IPS DF 19.7 (cell line): ENCODE results near the gene OPTC.
A peak's percentile ranks its signal among the peaks of the same experiment; 100 is the strongest.

ENCODE experiments used
- DNase-seq: peaks from one replicate; pipeline ENCODE4 v3.0.0-alpha.2; 2013; ENCODE audit warnings: low read depth, low spot score

Gene OPTC

DNA sequence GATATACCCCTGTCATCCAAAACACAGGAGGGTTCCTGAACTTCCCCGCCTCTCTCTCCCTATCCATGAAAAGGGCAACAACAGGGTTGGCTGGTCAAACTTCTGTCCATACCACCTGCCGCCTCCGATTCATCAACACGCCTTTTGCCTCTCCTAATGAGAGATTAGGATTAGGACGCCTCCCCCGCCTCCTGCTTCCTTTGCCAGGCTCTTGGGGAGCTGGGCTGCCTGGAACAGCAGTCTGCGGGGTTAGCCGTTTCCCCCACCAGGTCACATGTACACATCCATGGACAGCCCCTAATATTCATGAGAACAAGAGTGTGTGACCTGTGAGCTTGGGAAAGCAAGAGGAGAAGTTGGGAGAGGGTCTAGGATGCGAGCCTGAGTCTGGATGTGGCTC lies 2.3 kb upstream of the OPTC start:
- no peak for DNase-seq

DNA sequence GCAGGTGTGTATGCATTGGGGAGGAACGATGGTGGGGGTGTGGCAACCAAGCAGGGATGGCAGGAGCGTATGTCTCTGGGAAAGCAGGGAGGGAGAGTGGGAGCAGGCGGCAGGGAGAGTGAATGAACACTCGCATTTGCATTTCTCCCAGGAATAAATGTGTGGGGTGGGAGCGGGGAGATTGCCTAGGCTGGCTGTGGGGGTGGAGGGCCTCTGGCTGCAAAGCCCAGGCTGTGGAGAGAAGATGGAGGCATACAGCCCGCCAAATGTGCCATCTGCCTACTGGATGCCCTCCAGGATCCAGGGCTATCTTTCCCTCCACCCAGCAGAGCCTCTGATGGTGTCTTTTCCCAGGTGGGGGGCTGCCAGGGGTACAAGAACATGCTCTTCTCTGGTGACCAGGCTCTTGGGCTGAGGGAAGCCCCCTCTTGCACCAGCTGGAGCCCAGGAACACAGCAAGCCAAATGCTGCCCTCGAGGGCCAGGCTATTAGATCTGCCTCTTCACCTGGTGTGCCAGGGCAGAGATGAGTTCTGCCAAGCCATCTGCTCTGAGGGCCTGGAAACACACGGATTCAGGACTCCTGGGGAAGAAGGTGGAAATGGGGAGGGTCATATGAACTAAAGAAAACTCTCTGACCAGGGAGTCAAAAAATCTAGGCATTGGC lies 1.7 kb upstream of the OPTC start:
- no peak for DNase-seq

DNA sequence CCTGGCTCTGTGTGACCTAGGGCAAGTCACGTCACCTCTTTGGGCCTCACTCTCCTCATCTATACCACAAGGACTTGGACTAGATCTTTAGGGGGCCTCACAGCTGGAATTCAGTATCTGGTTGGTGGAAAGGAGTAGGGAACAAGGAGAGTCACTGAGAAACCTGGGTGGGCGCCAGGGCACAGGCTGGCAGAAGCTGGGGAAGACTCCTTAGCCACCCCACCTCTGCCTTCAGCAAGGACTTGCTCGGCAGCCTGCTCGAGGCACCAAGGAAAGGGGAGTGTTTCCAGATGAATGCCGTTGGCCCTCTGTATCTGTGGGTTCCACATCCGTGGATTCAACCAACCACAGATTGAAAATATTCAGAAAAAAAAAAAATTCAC lies 1.2 kb upstream of the OPTC start:
- DNase-seq: no peak

DNA sequence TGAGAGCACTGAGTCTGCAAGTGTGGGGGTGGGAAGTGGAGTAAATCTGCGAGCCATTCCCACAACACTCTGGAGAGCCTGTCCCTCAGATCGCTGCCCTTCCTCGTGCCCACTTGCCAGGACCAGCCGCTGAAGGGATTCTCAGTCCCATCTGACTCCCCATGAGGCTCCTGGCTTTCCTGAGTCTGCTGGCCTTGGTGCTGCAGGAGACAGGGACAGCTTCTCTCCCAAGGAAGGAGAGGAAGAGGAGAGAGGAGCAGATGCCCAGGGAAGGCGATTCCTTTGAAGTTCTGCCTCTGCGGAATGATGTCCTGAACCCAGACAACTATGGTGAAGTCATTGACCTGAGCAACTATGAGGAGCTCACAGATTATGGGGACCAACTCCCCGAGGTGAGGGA lies 1.9 kb downstream of the OPTC start:
- DNase-seq: no peak

DNA sequence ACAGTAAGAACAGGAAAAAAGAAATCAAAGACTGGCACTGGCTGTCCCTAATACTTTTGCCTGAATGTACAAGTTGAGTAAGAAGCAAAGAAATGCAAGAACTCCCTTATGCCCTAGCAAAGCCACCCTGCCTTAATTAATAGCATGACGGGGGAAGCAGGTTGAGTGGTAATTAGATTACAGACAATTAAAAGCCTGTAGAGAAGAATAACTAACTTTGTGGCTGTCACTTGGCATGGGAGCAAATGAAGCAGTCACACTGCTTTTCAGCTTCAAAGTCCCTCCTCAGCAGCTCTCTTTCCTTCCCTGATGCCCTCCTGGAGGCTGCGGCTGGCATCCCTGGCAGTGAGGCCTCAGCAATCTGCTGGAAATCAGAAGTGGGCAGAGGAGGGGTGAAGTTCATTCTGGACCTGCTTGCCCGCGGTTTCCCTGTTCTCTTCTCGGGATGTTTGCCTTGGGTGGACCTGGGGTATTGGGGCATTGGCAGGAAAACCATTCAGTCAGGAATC lies 3.4 kb downstream of the OPTC start:
- DNase-seq: no peak

DNA sequence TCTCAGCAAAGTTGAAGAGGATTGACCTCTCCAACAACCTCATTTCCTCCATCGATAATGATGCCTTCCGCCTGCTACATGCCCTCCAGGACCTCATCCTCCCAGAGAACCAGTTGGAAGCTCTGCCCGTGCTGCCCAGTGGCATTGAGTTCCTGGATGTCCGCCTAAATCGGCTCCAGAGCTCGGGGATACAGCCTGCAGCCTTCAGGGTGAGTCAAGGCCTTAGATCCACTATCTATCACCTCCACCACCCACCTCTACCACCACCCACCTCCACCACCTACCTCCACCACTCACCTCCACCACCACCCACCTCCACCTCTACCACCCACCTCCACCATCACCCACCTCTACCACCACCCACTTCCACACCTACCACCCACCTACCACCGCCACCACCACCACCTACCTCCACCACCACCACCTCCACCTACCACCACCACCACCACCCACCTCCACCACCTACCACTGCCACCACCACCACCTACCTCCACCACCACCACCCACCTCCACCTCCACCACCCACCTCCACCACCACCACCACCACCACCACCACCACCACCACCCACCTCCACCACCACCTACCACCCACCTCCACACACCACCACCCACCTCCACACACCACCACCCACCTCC lies 5.8 kb downstream of the OPTC start:
- DNase-seq: no peak

DNA sequence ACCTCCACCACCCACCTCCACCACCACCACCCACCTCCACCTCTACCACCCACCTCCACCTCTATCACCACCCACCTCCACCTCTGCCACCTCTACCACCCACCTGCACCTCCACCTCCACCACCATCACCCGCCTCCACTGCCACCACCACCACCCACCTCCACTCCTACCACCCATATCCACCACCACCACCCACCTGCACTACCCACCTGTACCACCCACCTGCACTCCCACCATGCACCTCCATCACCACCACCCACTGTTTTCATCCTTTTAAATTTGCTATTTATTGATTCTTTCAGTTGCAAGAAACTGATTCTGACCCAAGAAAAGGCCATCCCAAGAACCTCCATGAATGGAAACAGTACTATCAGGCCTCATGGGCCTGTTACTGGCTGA lies 6.3 kb downstream of the OPTC start:
- no peak for DNase-seq

DNA sequence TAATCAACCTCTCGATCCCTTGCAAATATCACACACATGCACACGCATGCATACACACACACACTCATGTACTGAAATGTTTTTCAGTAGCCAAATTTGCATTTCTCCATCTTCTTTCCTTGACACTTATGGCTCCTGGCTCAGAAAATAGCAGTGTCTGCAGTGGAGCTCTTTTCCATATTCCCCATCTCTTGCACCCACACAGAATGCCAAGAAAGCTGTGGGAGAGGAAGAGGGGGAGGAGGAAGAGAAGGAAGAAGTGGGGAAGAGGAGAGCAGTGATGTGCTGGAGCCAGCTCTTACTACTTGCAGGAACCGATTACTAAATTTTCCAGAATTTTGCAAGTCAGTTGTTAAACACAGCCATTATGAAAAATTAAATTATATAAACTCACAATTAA lies 9.9 kb downstream of the OPTC start:
- DNase-seq: no peak

DNA sequence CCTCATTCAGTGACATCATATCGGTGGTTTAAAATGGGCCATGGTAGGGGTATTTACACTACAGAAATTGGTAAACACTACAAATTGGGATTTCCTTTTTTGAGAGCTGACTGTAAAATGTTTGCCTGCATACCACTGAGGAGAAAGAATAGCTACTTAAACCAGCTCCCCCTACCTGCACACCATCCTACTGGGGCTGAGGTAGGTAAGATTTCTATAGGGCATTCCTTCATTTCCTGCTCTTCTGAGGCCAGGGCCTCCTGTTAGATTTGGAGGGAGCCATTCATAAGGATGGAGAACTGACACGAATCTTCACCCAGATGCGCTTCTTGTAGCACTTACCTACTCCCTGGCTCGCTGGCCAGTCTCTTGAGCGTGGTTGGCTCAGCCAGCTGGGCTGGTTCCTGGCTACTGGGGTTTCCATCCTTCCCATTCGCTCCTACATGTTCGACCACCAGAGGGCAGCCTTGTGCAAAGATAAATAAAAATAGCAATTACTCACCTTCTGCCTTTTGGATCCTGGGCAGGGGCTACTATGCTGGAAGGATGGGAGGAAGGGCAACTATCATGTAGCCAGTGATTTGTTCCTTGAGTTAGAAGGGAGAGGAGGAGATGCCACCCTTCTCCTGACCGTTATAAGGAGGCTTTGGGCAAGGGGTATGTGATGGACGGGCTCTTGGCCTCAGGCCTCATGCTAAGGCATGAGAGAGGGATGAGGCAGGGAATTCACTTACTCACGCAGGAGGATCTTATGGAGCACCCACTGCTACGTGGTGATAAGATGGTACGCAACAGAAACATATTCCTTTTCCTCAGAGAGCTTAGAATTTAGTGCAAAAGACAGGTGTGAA lies 10.7 kb downstream of the OPTC start:
- peak; percentile 56 for DNase-seq

DNA sequence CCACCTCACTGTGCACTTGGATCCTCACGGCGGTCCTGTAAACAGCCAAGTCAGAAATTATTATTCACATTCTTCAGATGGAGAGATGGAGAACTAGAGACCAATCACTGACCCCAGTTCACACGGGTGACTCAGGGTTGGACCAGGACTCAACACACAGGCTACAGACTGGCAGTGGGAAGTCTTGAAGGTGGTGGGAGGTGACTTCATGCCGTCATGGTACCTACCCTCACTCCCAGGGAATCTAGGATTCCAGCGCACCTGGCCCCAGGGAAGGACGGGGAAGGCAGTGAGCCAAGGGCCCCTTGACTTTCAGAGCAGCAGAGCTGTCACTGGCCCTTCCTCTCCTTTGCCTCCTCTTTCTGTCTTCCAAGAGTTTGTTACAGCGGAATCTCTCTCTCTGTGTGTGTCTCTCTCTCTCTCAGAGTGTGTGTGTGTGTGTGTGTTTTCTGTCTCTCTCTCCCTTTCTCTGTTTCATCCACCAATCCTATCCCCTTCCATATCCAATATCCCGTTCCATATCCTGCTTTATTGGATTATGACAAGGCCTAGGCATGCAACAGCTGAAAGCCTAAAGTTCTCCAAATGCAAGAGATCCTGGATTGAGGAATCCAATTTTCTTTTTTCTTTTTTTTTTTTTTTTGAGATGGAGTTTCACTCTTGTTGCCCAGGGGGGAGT lies 11.7 kb downstream of the OPTC start:
- no peak for DNase-seq

DNA sequence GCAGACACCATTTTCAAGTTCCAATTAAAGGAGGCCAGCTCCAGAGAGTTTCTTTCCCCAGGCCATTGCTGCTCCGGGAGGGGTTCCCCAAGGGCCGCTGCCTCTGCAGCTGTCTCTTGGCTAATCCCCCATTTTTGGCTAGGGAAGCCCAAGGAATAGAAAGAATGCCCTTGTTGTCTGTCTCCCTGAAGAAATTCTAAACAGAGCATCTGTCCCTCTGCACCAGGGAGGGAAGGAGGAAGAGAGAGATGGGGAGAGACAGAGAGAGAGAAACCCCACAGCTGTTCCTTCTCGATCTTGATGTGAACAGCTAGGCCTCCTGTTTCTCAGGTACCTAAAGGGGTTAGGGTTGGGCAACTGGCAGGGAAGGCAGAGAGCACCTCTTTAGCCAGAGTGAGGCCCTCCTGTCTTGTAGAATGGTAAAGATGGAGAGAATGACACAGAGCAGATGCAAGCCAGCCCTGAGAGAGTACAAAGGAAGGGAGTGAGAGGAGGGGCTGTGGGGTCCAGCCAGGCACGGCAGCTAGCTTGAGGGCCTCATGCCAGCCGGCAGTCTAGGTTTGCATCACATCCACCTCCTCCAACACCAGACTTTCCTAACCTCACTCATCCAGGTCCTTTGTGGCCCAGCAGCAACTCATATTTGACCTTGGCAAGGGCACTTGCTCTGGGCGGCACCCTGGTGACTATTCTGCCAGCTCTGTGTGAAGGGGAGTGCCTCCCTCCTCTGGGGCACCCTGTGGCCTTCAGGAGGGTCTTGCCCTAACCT lies 13.1 kb downstream of the OPTC start:
- DNase-seq: no peak

DNA sequence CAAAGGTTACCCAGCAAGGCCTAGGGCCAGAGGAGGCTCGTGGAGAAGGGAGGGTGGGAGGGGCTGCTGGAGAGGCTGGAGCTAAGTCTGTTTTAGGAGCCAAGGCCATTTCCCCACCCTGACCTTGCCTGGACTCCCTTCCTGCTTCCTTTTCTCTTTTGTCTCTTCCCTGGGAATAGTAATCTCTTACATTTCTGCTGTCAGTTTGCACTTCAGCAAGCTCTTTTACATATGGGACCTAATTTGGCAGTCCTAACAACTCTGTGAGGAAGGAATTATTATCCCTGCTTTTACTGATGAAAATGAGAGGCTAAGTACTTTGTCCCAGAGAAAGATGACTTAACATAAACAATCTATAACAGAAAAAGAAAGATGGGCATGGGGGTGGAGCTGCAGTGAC lies 13.8 kb downstream of the OPTC start:
- DNase-seq: no peak

DNA sequence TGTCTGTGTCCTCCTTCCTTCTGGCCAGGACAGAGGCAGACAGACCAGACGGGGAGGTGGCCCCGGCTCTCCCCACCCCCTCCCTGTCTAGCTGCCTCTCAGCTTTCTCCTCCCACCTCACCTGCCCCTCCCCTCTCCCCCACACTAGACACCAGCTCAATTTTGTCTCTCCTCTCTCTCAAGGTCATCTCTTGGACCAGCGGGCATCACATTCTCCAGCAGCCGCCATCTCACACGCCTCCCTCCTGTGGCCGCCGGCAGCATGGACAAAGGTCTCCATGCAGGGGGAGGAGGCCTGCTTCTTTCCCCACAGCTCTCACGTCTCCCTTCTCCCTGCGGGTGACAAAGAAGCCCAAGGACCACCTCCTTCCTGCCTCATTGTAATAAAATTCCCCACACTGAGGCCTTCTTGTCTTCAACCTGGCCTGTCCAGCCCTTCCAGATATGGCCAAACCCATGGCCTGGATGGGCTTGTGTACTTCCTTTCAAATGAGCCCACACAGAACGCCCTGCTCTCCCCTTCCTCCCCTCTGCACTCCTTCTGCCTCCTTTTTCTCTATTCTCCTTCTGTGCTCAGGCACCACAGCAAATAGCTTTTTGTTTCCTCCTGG lies 14.6 kb downstream of the OPTC start:
- no peak for DNase-seq

DNA sequence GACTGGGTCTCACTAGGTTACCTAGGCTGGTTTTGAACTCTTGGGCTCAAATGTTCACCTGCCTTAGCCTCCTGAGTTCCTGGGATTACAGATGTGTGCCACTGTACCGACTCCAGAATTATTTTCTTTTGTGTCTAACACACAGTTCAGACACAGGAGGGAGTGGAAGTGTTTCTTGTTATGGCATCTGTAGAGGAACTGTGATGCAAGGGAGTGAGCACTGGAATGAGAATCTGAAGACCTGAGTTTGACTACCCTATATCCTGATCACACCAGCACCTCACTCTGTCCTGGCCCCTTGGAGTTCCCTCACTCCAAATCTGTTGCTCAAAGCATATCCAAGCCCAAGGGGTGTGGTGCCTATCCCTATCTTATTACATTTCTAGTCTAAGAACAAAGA lies 15.2 kb downstream of the OPTC start:
- no peak for DNase-seq

DNA sequence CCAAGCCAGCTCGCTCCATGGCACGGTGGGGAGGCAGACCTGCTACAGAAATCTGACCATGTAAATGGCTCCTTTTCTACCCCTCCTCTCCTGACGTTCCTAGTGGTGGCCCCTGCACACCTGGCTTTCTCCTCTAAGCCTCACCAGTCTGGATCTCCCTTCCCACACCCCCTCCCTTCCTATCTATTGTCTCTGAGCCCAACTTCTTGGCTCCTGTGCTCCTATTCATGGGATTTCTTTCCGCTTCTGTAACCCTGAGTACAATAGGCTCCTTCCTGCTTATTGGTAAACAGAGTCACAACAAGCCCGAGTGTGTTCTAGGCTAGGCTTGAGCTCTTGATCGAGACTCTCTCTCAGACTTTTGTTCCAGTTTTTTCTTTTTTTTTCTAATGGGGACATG lies 17.6 kb downstream of the OPTC start:
- no peak for DNase-seq

DNA sequence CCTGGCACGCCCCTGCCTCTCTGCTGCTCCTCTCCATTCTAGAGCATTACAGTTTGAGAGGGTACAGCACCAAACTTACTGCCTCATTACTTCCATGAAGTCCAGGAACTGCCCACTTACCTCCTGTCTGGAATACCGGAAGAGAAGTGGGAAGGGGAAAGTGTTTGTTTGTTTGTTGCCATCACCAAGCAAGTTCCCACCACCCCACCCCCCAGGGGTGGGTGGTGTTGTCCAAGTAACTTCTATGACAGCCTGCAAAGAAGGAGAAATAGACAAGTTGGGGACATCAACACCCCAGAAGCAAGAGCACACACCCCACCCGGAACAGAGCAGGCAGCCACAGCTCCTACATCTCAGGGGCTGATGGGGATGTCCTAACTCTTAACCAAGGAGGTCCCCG lies 18.0 kb downstream of the OPTC start:
- no peak for DNase-seq

DNA sequence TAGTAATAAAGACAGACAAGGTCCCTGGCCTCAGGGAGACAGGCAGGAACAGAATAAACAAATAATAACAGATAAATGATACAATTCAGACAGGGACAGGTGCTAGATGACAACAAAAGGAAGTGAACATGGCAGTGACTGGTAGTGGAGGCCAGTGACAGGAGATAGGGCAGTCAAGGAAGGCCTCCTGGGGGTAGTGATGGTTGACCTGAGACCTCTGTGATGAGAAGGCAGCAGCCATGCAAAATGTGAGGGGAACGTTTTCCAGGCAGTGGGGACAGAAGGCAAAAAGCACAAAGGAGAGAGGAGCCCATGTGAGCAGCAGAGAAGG lies 18.5 kb downstream of the OPTC start:
- no peak for DNase-seq

DNA sequence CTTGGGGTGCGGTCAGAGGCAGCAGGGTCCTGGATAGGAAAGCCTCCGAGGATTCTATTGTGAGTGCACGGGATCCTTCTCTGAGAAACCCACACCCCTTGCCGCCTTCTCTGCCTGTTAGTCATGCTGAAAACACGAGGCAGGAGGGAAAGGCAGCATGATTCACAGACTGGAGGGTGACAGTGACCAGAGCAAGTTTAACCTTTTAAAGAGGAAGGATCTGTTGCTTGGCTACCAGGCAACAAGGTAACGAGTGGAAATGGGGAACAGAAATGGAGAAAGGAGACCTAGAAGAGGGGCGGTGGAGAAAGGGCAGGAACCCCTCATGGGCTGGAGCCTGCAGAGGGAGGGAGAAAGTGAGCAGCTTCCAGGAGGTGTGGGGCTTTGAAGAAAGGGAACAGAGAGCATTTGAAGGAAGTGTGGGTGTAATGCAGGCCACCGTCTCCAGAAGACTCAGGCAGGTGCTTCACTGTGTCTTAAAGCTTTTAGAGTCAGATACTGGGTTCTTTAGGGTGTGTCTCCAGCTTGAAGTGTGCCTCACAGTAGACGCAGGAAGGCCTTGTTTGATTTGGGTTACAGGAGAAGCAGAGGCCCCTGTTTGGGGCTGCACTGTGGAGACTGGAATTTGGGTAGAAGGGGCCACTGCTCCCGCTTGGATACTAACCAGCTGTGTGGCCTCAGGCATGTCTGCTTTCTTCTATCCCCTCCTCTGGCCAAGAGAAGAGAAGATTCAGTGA lies 19.1 kb downstream of the OPTC start:
- DNase-seq: no peak

DNA sequence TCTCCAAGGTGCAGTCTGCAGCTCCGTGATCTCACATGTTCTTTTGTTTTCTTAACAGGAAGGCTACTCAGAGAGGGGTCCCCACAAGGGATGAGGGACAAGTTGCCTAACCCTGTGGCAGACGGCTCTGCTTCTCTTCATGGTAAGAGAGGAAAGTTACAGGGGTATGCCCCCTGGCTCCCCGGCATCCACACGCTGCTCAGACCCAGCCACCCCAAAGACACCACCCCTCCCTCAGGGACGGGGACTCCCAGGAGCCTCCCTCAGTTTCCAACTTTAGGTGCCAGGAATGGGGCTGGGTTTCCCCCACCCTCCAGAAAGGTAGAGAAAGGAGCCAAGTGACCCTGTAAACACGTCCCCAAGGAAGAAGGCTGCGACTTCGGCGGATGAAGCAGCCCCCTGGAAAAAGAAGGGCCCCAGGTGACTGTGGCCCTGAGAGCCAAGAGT lies 19.7 kb downstream of the OPTC start:
- no peak for DNase-seq

DNA sequence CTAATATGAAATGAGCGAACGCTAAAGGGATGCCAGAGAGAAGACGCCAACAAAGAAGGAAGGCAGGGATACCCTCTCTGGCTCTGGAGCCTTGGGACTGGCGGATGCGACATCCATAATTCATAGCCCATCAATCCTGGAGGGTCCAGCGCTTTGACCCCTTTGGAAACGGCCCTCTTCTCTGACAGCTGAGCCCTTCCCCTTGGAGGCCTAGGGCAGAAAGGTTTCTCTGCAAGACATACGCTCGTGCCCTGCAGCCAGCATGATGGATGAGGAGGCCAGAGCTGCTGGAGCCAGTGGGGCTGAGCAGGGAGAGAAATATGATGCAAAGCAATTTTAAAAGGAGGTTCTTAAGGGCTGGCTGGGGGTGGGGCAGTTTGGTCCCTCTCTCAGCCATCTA lies 22.2 kb downstream of the OPTC start:
- DNase-seq: no peak
